ENCODE data around the gene GZMM.

Gene GZMM

GRCh38 chr19:535017-535835 is 8.6 kb upstream of the GZMM start:
- DNase-seq (ENCODE audit: low read depth) = no peak

- DNase-seq (ENCODE audit: low read depth) = no peak
Observed at GRCh38 chr19:536031-536880, 7.6 kb upstream of the GZMM start.

- no peak for DNase-seq (ENCODE audit: low read depth)
Observed at GRCh38 chr19:536881-537404, 6.9 kb upstream of the GZMM start.

GRCh38 chr19:538641-539428 is 5.0 kb upstream of the GZMM start:
- DNase-seq (ENCODE audit: low read depth) = no peak

GRCh38 chr19:539429-540030 is 4.3 kb upstream of the GZMM start:
- no peak for DNase-seq (ENCODE audit: low read depth)

GRCh38 chr19:540867-541637 is 2.8 kb upstream of the GZMM start:
- DNase-seq (ENCODE audit: low read depth) = no peak

GRCh38 chr19:541699-542098 is 2.2 kb upstream of the GZMM start:
- DNase-seq (ENCODE audit: low read depth) = no peak

GRCh38 chr19:542173-542866 is 1.5 kb upstream of the GZMM start:
- DNase-seq (ENCODE audit: low read depth) = no peak

- no peak for DNase-seq (ENCODE audit: low read depth)
Observed at GRCh38 chr19:547117-547516, 3.3 kb downstream of the GZMM start.

GRCh38 chr19:547836-548720 is 4.2 kb downstream of the GZMM start:
- DNase-seq (ENCODE audit: low read depth) = no peak

GRCh38 chr19:548886-549830 is 5.3 kb downstream of the GZMM start:
- no peak for DNase-seq (ENCODE audit: low read depth)

- DNase-seq (ENCODE audit: low read depth) = no peak
Observed at GRCh38 chr19:554817-555216, 11.0 kb downstream of the GZMM start.

- DNase-seq (ENCODE audit: low read depth) = no peak
Observed at GRCh38 chr19:555474-555808, 11.6 kb downstream of the GZMM start.

- DNase-seq (ENCODE audit: low read depth) = no peak
Observed at GRCh38 chr19:556611-557382, 12.9 kb downstream of the GZMM start.

- DNase-seq (ENCODE audit: low read depth) = no peak
Observed at GRCh38 chr19:558770-559439, 15.1 kb downstream of the GZMM start.

- no peak for DNase-seq (ENCODE audit: low read depth)
Observed at GRCh38 chr19:560121-560520, 16.3 kb downstream of the GZMM start.

- no peak for DNase-seq (ENCODE audit: low read depth)
Observed at GRCh38 chr19:566403-566802, 22.6 kb downstream of the GZMM start.
